IPS DF 6.9 (cell line): Measurements from ENCODE around the gene NCOA4.

Experiments used
- DNase-seq: peaks from one replicate; pipeline ENCODE4 v3.0.0-alpha.2; 2013; ENCODE audit warnings: low read depth, low spot score
- H3K27ac ChIP-seq: one replicate; pipeline ENCODE4 v1.5.1; 2013; ENCODE audit warnings: low read length, control low read depth
- H3K27me3 ChIP-seq: 2 replicates; pipeline ENCODE4 v1.6.1; 2013; ENCODE audit warnings: mild to moderate bottlenecking, low read length; ENCODE audit not compliant: control insufficient read depth, insufficient read depth
- H3K36me3 ChIP-seq: 2 replicates; pipeline ENCODE4 v1.6.1; 2013; ENCODE audit warnings: low read length; ENCODE audit not compliant: control insufficient read depth, insufficient read depth
- H3K4me1 ChIP-seq: 2 replicates; pipeline ENCODE4 v1.6.1; 2013; ENCODE audit warnings: low read length; ENCODE audit not compliant: control insufficient read depth, insufficient read depth
- H3K4me3 ChIP-seq: 2 replicates; pipeline ENCODE4 v1.5.1; 2013; ENCODE audit warnings: mild to moderate bottlenecking, low read length
- H3K9me3 ChIP-seq: 2 replicates; pipeline ENCODE4 v1.6.1; 2013; ENCODE audit warnings: low read length, inconsistent platforms; ENCODE audit not compliant: control insufficient read depth, insufficient read depth
- WGBS: extraction: QIAGEN DNeasy Blood & Tissue Kit; methylation state at CpG from one replicate; pipeline ENCODE4 v1.1.7; 2013; ENCODE audit warnings: mixed read lengths, missing lambda C conversion rate; ENCODE audit not compliant: insufficient read length, insufficient coverage; 5-methylcytosine and 5-hydroxymethylcytosine counted together

NCOA4 gene

DNA sequence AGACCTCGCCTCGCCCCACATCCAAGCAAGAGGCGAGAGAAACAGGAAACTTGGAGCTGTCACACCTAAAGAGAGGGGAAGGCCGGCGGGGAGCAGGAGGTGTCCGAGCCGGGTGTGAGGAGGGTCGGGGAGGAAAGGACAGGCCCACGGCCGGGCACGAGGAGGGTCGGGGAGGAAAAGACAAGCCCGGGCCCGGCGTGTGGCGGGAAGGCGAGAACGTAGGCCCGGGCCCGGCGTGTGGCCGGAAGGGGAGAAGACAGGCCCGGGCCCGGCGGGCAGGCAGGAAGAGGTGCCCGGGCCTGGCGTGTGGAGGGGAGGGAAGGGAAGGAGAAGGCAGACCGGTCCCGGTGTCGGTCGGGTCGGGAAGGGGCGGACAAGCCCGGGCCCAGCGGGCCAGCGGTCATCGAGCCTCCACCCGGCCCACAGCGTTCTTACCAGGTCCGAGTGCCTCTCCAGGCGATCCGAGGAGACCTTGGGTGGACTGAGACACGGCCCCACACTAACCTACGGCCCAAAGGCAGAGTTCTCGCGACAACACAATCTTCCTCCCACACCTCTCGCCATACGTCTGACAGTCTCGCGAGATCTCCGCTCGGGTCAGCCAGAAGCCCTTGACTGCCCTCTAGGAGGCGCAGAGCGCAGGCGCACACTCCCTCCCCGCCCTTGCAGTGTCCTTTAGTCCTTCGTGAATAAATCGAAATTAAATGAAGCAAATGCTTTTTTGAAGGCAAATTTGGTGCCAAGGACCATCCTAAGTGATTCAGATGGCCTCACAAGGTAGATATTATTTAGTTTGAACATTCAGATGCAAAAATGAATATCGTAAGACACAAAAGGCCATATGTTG, at the start of gene NCOA4:
Gene NCOA4, minus strand, starts transcription at position 533 of the 847 bp plus-strand sequence. CDS start 13,943 bp downstream, outside the sequence.
- H3K27ac ChIP-seq, result no peak within 1 kb of the TSS

DNA sequence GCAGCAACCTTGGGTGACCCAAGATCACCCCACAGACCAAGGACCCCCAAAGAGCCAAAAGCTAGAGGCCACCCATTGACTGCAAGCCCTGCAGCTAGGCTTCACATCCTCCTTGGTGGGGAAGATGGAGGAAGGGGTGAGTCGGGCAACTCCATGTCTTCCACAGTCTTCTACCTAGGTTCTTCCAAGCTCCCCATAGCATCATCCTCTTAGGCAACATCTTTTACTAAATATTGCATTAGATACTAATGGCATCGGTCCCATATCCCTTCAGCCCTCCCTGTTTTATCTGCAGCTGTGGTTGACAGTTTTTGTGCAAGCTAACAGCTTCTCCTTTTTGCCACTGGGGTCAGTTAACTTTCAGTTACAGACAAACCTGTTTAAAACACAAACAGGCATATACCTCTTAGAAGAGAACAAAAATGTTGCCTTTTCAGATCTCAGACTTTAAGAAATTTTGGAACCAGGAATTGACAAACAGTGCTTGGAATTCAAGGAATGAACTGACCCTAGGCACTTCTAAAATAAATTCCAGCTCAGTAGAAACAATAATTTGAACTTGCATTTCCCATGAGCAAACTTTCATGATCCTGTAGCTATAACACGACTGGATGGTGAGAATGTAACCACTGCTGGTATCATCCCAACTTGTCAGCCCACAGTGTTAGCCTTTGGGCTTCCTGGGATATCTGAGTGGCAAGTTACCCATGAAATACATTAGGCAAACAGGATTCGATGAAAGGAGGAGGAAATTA, 49.6 kb upstream of the NCOA4 start:
- Histone ChIP-seq H3K4me3 (no peak overlapping the region), H3K27ac (no peak overlapping the region), H3K4me1 (0 out of 2 replicates have a peak, but pooled peaks cover 2% of the 10 kb centered on the region), H3K27me3 (no peaks in the 10 kb centered on the region), H3K36me3 (no peaks in the 10 kb centered on the region), H3K9me3 (no peaks in the 10 kb centered on the region)
- no peak for DNase-seq
- no CpG with 5 or more reads among the region's 4 CpGs for WGBS

More for the DNA sequence above, at the start of gene NCOA4:
- H3K4me3 ChIP-seq, result peak within 1 kb of the TSS; percentile 86
- H3K9me3 ChIP-seq, result no peaks in the 10 kb centered on the region
- H3K4me1 ChIP-seq, result no peaks in the 10 kb centered on the region
- WGBS, result no CpG with 5 or more reads among the region's 59 CpGs
- no peaks in the 10 kb centered on the region for H3K27me3 ChIP-seq
- peak; percentile 99 for DNase-seq
- H3K36me3 ChIP-seq, result no peaks in the 10 kb centered on the region

- no peaks in the 10 kb centered on the region for H3K9me3 ChIP-seq
- no CpG with 5 or more reads among the region's 5 CpGs for whole genome bisulfite sequencing
- DNase-seq, result no peak
- H3K27ac ChIP-seq, result no peak overlapping the region
- no peak overlapping the region for H3K4me3 ChIP-seq
- no peaks in the 10 kb centered on the region for H3K36me3 ChIP-seq
- H3K4me1 ChIP-seq, result no peaks in the 10 kb centered on the region
- no peaks in the 10 kb centered on the region for H3K27me3 ChIP-seq
These were observed 47.4 kb upstream of the NCOA4 start for GRCh38 chr10:46077731-46078413.

- DNase-seq, result no peak
- no CpG with 5 or more reads among the region's 4 CpGs for WGBS
These were observed 46.7 kb upstream of the NCOA4 start for GRCh38 chr10:46077141-46077554.

GRCh38 chr10:46075869-46076268, 45.4 kb upstream of the NCOA4 start:
- Histone ChIP-seq H3K27me3 (no peaks in the 10 kb centered on the region), H3K4me3 (no peak overlapping the region), H3K4me1 (no peaks in the 10 kb centered on the region), H3K36me3 (no peaks in the 10 kb centered on the region), H3K9me3 (no peaks in the 10 kb centered on the region), H3K27ac (no peak overlapping the region)
- WGBS, result no CpG with 5 or more reads among the region's 3 CpGs
- DNase-seq, result no peak

More at GRCh38 chr10:46077141-46077554, 46.7 kb upstream of the NCOA4 start:
- no peaks in the 10 kb centered on the region for H3K27me3 ChIP-seq
- H3K36me3 ChIP-seq, result no peaks in the 10 kb centered on the region
- no peaks in the 10 kb centered on the region for H3K9me3 ChIP-seq
- no peaks in the 10 kb centered on the region for H3K4me1 ChIP-seq
- H3K27ac ChIP-seq, result no peak overlapping the region
- H3K4me3 ChIP-seq, result no peak overlapping the region

GRCh38 chr10:46074196-46074946, 43.9 kb upstream of the NCOA4 start:
- H3K36me3 ChIP-seq, result no peaks in the 10 kb centered on the region
- no peaks in the 10 kb centered on the region for H3K9me3 ChIP-seq
- no CpG with 5 or more reads among the region's 4 CpGs for WGBS
- no peaks in the 10 kb centered on the region for H3K27me3 ChIP-seq
- no peak overlapping the region for H3K4me3 ChIP-seq
- H3K27ac ChIP-seq, result no peak overlapping the region
- H3K4me1 ChIP-seq, result no peaks in the 10 kb centered on the region
- DNase-seq, result no peak

- no peaks in the 10 kb centered on the region for H3K27me3 ChIP-seq
- H3K36me3 ChIP-seq, result no peaks in the 10 kb centered on the region
- H3K9me3 ChIP-seq, result no peaks in the 10 kb centered on the region
- no peaks in the 10 kb centered on the region for H3K4me1 ChIP-seq
- no CpG with 5 or more reads among the region's 1 CpG for WGBS
- H3K4me3 ChIP-seq, result no peak overlapping the region
- H3K27ac ChIP-seq, result no peak overlapping the region
- no peak for DNase-seq
These were observed 43.1 kb upstream of the NCOA4 start for GRCh38 chr10:46073564-46073963.

- Histone ChIP-seq H3K4me3 (no peak overlapping the region), H3K27ac (no peak overlapping the region), H3K9me3 (no peaks in the 10 kb centered on the region), H3K27me3 (no peaks in the 10 kb centered on the region), H3K36me3 (no peaks in the 10 kb centered on the region), H3K4me1 (no peaks in the 10 kb centered on the region)
- DNase-seq, result no peak
- WGBS, result no CpG with 5 or more reads among the region's 6 CpGs
These were observed 40.3 kb upstream of the NCOA4 start for GRCh38 chr10:46070749-46071148.

GRCh38 chr10:46069771-46070463, 39.5 kb upstream of the NCOA4 start:
- no peak overlapping the region for H3K27ac ChIP-seq
- H3K4me3 ChIP-seq, result no peak overlapping the region
- no peaks in the 10 kb centered on the region for H3K4me1 ChIP-seq
- WGBS, result no CpG with 5 or more reads among the region's 6 CpGs
- no peak for DNase-seq
- H3K36me3 ChIP-seq, result no peaks in the 10 kb centered on the region
- no peaks in the 10 kb centered on the region for H3K27me3 ChIP-seq
- H3K9me3 ChIP-seq, result no peaks in the 10 kb centered on the region
